Upper lobe of left lung (tissue), 6 donors: ENCODE data around the gene USP2. TPM values are rescaled to one million over a fixed set of nuclear protein-coding genes. Genes with fewer than 3 reads are reported as not detected.
A peak's percentile ranks its signal among the peaks of the same experiment; 100 is the strongest.

Source experiments
- ATAC-seq, 2 donors: fragments of 200-7000 bp; cut with Tn5 transposase; one replicate each; pipeline ENCODE4 v1.9.1; 2022; ENCODE audit warnings: mild to moderate bottlenecking in 2 of 2, moderate library complexity in 2 of 2; ENCODE audit not compliant: low FRiP score in 2 of 2
- DNase-seq, 2 donors: peaks; one replicate each; pipeline ENCODE4 v3.0.0-alpha.2; 2019 to 2020
- H3K27ac ChIP-seq, 4 donors: fragments of 200-600 bp; sonication (generic); one replicate each; pipeline ENCODE4 v1.5.1; 2016 to 2019
- H3K27me3 ChIP-seq, 4 donors: fragments of 200-600 bp; sonication (generic); one replicate each; pipeline ENCODE4 v1.5.1; 2017 to 2019
- H3K36me3 ChIP-seq, 4 donors: fragments of 200-600 bp; sonication (generic); one replicate each; pipeline ENCODE4 v1.5.1; 2016 to 2019
- H3K4me1 ChIP-seq, 4 donors: fragments of 200-600 bp; sonication (generic); one replicate each; pipeline ENCODE4 v1.5.1; 2018 to 2019
- H3K4me3 ChIP-seq, 4 donors: fragments of 200-600 bp; sonication (generic); one replicate each; pipeline ENCODE4 v1.5.1; 2017 to 2019; ENCODE audit warnings: mild to moderate bottlenecking in 2 of 4, moderate library complexity in 1 of 4
- H3K9me3 ChIP-seq, 4 donors: fragments of 200-600 bp; sonication (generic); one replicate each; pipeline ENCODE4 v1.5.1; 2018 to 2019
- CTCF ChIP-seq, 6 experiments: fragments of 450-650 bp in 4 of 6; fragments of 200-600 bp in 2 of 6; sonication (generic) in 2 of 6; IDR thresholded peaks; one replicate each; pipeline ENCODE4 v1.5.1; 2016 to 2019; ENCODE audit warnings: antibody characterized with exemption in 6 of 6
- EP300 ChIP-seq, 4 donors: sonication (generic); formaldehyde crosslinking; IDR thresholded peaks; one replicate each; pipeline ENCODE4 v1.5.1; 2017; ENCODE audit warnings: antibody characterized with exemption in 4 of 4, control low read depth in 2 of 4
- POLR2A ChIP-seq, 4 donors: fragments of 450-650 bp; IDR thresholded peaks; one replicate each; pipeline ENCODE4 v1.5.1; 2016 to 2017; ENCODE audit warnings: antibody characterized with exemption in 4 of 4, mild to moderate bottlenecking in 2 of 4
- POLR2AphosphoS5 ChIP-seq, 2 donors: sonication (generic); formaldehyde crosslinking; IDR thresholded peaks; one replicate each; pipeline ENCODE4 v1.5.1; 2017; ENCODE audit warnings: antibody characterized with exemption in 2 of 2
- WGBS, 2 donors: methylation state at CpG; one replicate each; pipeline ENCODE4 v1.1.5; 2017 to 2018; 5-methylcytosine and 5-hydroxymethylcytosine counted together
- total RNA-seq, 6 donors: library from RNA; depleted of rRNA in 4 of 6; stranded (reverse); fragments of >200 nt in 4 of 6; gene quantifications; one replicate each; pipeline versions ENCODE4 v1.1.0 to v1.2.1, GENCODE V29; 2016 to 2021
- donor health status: DM: no; HTN: no; CAD: no; lungs with moderate emphysema.
- donor health status: DM: no; HTN: yes; CAD: no; lungs with severe emphysema.

The USP2 gene
- total RNA-seq, 6 donors from 2014 or later = 1.7 to 5.0 (median 3.0) TPM

- no peak for ATAC-seq
- peaks cover 49 to 77% (median 58%) of the 10 kb centered on the region in 4 donors for H3K4me1 ChIP-seq
- H3K4me3 ChIP-seq = no peak overlapping the region
- peaks cover 0 to 17% (median 8%) of the 10 kb centered on the region in 4 donors for H3K27me3 ChIP-seq
- TF ChIP-seq POLR2AphosphoS5 (IDR thresholded peaks at IDR 0.05) = peak in 1 of 2 donors; percentile 23
- TF ChIP-seq EP300 (IDR thresholded peaks at IDR 0.05) = no peak
- TF ChIP-seq POLR2A (IDR thresholded peaks at IDR 0.05) = no peak
- 51 to 57% methylated on average over 2 to 9 of the region's 9 CpGs for WGBS, 2 donors
- peak in 1 of 2 donors; percentile 61 for DNase-seq
- no peaks in the 10 kb centered on the region for H3K9me3 ChIP-seq
- peak overlapping the region in 3 of 4 donors; percentile 18 to 96 (median 91) for H3K27ac ChIP-seq
- peaks cover 0 to 6% (median 1%) of the 10 kb centered on the region in 4 donors for H3K36me3 ChIP-seq
Observed at GRCh38 chr11:119337581-119338317, 43.7 kb downstream of the USP2 start.

GRCh38 chr11:119336744-119337469 is 44.6 kb downstream of the USP2 start:
- no peak for DNase-seq
- WGBS, 2 donors = 85 to 87% methylated on average over 9 of the region's 9 CpGs
- ATAC-seq = no peak
- Histone ChIP-seq H3K9me3 (no peaks in the 10 kb centered on the region), H3K4me1 (peaks cover 49 to 78% (median 55%) of the 10 kb centered on the region in 4 donors), H3K27ac (peak overlapping the region in 1 of 4 donors; percentile 91), H3K36me3 (peaks cover 0 to 6% (median 1%) of the 10 kb centered on the region in 4 donors), H3K27me3 (peaks cover 0 to 17% (median 8%) of the 10 kb centered on the region in 4 donors), H3K4me3 (no peak overlapping the region)
- TF ChIP-seq POLR2AphosphoS5 (IDR thresholded peaks at IDR 0.05) (no peak), CTCF (IDR thresholded peaks at IDR 0.05) (no peak), EP300 (IDR thresholded peaks at IDR 0.05) (no peak), POLR2A (IDR thresholded peaks at IDR 0.05) (no peak)

GRCh38 chr11:119335655-119336543 is 45.6 kb downstream of the USP2 start:
- TF ChIP-seq POLR2A (IDR thresholded peaks at IDR 0.05) (no peak), EP300 (IDR thresholded peaks at IDR 0.05) (no peak), CTCF (IDR thresholded peaks at IDR 0.05) (no peak), POLR2AphosphoS5 (IDR thresholded peaks at IDR 0.05) (no peak)
- peaks cover 0 to 6% (median 1%) of the 10 kb centered on the region in 4 donors for H3K36me3 ChIP-seq
- DNase-seq (peak in 1 of 2 donors; percentile 62), ATAC-seq (no peak)
- no peaks in the 10 kb centered on the region for H3K9me3 ChIP-seq
- no peak overlapping the region for H3K27ac ChIP-seq
- peaks cover 0 to 17% (median 8%) of the 10 kb centered on the region in 4 donors for H3K27me3 ChIP-seq
- peak overlapping the region in 1 of 4 donors; percentile 83 for H3K4me3 ChIP-seq
- H3K4me1 ChIP-seq = peaks cover 40 to 70% (median 45%) of the 10 kb centered on the region in 4 donors
- 82 to 87% methylated on average over 27 to 30 of the region's 30 CpGs for WGBS, 2 donors

- H3K27ac ChIP-seq = peak overlapping the region in 3 of 4 donors; percentile 84 to 90 (median 86)
- 68 to 77% methylated on average over 11 to 15 of the region's 15 CpGs for WGBS, 2 donors
- peak in 1 of 2 donors; percentile 21 for DNase-seq
- no peaks in the 10 kb centered on the region for H3K9me3 ChIP-seq
- peaks cover 0 to 6% (median 1%) of the 10 kb centered on the region in 4 donors for H3K36me3 ChIP-seq
- TF ChIP-seq POLR2AphosphoS5 (IDR thresholded peaks at IDR 0.05) (no peak), CTCF (IDR thresholded peaks at IDR 0.05) (no peak), POLR2A (IDR thresholded peaks at IDR 0.05) (no peak), EP300 (IDR thresholded peaks at IDR 0.05) (no peak)
- ATAC-seq = no peak
- H3K27me3 ChIP-seq = peaks cover 0 to 10% (median 4%) of the 10 kb centered on the region in 4 donors
- H3K4me1 ChIP-seq = peaks cover 34 to 62% (median 39%) of the 10 kb centered on the region in 4 donors
- H3K4me3 ChIP-seq = peak overlapping the region; percentile 83 to 99 (median 87)
Observed at GRCh38 chr11:119335091-119335654, 46.3 kb downstream of the USP2 start.
